Measurements from ENCODE around the gene RTBDN.
"Not testable (repeated sequence)": the region's sequence is repeated elsewhere in the genome, so short reads cannot be mapped to it uniquely, and the experiment has no call there.

The RTBDN gene

DNA sequence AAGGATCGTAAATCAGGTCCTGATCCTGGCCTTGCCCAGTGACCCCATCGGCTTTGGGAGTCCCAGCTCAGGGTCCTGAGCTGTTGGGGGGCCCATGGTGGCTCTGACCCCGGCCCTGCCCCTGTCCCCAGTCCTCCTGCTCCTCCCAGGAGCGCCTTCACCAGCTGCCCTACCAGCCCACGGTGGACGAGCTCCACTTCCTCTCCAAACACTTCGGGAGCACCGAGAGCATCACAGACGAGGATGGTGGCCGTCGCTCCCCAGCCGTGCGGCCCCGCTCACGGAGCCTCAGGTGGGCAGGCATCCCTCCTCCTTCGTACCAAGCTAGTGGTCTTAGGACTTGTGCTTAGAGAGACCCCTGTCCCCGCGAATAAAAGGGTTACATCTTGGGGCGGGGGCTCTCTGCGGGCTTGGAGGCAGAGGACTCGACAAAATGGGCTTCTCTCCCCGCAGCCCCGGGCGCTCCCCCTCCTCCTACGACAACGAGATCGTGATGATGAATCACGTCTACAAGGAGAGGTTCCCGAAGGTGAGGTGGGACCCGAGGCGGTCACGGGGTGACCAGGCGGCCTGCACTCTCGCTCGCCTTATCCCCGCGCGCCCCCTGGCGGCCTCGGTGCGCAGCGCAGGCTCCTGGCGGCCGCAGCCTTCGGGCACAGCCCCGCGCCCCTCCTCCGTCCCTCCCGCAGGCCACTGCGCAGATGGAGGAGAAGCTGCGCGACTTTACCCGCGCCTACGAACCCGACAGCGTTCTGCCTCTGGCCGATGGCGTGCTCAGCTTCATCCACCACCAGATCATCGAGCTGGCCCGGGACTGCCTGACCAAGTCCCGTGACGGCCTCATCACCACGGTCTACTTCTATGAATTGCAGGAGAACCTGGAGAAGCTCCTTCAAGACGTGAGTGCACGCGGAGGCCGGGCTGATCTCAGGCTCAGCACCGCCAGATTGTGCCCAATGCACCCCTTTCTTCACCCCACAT is 13.1 kb upstream of the RTBDN start:
- peak overlapping the region; percentile 13 to 32 for H3K4me3 ChIP-seq (replicated peaks in 1 of 2; ENCODE audit: low read depth in 2 of 2, low read length in 2 of 2)
- DNase-seq (ENCODE audit: low read depth in 2 of 2): peak; percentile 80 to 82
- TF ChIP-seq, protein P1, sequence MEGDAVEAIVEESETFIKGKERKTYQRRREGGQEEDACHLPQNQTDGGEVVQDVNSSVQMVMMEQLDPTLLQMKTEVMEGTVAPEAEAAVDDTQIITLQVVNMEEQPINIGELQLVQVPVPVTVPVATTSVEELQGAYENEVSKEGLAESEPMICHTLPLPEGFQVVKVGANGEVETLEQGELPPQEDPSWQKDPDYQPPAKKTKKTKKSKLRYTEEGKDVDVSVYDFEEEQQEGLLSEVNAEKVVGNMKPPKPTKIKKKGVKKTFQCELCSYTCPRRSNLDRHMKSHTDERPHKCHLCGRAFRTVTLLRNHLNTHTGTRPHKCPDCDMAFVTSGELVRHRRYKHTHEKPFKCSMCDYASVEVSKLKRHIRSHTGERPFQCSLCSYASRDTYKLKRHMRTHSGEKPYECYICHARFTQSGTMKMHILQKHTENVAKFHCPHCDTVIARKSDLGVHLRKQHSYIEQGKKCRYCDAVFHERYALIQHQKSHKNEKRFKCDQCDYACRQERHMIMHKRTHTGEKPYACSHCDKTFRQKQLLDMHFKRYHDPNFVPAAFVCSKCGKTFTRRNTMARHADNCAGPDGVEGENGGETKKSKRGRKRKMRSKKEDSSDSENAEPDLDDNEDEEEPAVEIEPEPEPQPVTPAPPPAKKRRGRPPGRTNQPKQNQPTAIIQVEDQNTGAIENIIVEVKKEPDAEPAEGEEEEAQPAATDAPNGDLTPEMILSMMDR (IDR thresholded peaks at IDR 0.05; ENCODE audit: low read depth, low read length): peak; percentile 68

DNA sequence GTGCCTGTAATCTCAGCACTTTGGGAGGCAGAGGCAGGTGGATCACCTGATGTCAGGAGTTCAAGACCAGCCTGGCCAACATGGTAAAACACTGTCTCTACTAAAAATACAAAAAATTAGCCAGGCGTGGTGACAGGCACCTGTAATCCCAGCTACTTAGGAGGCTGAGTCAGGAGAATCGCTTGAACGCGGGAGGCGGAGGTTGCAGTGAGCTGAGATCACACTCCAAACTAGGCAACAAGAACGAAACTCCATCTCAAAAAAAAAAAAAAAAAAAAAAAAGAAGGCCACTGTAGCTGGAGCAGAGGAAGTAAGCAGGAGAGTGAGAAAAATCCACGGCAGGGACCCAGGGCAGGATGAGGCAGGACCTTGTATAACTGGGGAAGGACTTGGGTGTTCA is 12.2 kb upstream of the RTBDN start:
- H3K4me3 ChIP-seq (replicated peaks in 1 of 2; ENCODE audit: low read depth in 2 of 2, low read length in 2 of 2); DNase-seq (ENCODE audit: low read depth in 2 of 2): not testable (repeated sequence)

DNA sequence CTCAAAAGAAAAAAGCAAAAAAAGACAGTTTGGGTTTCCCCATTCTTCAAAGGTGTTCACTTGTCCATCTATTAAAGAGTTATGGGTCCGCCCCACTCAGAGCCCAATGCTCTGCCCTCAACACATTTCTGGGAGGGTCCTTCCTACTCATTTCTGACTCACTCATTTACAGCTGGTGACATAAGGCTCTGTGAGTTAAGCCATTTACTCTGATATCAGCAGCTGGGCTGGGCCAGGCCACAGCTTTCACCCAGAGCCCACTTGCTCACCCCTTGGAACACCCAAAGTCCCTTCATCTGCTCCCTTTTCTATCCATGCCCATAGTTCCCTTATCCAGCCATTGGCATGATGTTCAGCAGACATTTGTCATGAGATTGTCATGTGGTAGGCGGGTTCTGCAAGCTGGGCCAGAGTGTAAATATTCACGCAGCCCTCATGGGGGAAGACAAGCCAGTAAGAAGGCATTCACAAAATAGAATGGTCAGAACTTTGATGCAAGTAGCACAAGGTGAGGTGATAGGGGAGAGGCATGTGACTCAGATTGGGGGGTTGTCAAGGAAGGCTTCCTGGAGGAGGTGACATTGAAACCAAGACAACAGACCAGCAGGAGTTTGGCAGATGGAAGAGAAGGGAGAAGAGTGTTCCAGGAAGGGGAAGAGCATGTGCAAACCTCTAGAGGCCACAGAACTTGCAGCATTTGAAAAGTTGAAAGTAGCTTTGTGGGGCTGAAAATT is 9.8 kb upstream of the RTBDN start:
- H3K4me3 ChIP-seq (replicated peaks in 1 of 2; ENCODE audit: low read depth in 2 of 2, low read length in 2 of 2): no peak overlapping the region
- TF ChIP-seq, protein P1 (IDR thresholded peaks at IDR 0.05; ENCODE audit: low read depth, low read length): no peak
- no peak for DNase-seq (ENCODE audit: low read depth in 2 of 2)

DNA sequence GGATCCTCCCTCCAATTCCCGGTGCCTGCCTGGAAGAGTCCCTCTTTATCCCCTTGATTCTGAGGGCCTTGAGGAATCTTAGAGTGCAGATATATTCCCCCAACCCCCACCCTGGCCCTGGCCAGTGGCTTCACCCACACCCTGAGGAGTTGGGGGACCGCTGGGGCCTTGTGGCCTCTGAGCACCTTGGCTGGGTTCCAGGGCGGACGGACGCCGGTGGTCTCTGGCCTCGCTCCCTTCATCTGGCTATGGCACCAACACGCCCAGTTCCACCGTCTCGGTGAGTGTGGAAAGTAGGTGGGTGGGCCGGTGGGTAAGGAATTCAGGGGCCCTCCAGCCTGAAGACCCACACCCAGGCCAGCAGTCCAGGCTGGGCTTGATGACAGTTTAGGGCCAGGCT is 8.9 kb upstream of the RTBDN start:
- TF ChIP-seq, protein P1 (IDR thresholded peaks at IDR 0.05; ENCODE audit: low read depth, low read length): no peak
- DNase-seq (ENCODE audit: low read depth in 2 of 2): no peak
- H3K4me3 ChIP-seq (replicated peaks in 1 of 2; ENCODE audit: low read depth in 2 of 2, low read length in 2 of 2): no peak overlapping the region

DNA sequence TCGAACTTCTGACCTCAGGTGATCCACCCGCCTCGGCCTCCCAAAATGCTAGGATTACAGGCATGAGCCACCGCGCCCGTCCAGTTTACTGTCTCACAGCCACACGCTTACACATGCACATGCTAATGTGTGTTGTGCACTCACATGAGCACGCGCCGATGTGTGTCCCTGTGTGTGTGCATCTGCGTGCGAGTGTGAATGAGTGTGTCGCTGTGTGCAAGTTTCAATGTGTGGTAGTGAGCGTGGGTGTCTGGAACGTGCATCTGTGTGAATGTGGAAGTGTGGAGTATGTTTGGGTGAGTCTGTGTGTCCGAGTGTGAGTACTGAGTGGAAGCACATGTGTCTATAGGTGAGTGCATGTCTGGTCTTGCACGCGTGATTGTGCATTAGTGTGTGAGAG is 8.1 kb upstream of the RTBDN start:
- TF ChIP-seq, protein P1 (IDR thresholded peaks at IDR 0.05; ENCODE audit: low read depth, low read length): no peak
- no peak for DNase-seq (ENCODE audit: low read depth in 2 of 2)
- no peak overlapping the region for H3K4me3 ChIP-seq (replicated peaks in 1 of 2; ENCODE audit: low read depth in 2 of 2, low read length in 2 of 2)

DNA sequence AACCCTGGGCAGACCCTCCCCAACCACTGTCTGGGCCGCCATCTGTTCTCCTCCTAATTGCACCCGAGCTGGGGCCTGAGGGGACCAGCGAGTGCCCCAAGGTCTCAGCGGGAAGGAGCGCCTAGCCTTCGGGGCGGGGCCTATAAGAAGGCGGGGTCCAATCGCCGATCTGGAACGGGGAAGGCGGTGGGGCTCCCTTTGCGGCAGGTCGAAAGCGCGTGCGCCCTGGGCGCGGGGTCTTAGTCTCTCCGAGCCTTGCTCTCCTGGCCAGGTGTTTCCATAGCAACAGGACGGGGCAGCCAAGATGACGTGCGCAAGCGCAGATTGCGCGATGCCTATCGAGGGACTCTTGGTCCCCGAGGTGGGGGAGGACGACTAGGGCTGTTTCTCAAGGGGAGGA is 6.7 kb upstream of the RTBDN start:
- DNase-seq (ENCODE audit: low read depth in 2 of 2): peak; percentile 29 to 52
- TF ChIP-seq, protein P1 (IDR thresholded peaks at IDR 0.05; ENCODE audit: low read depth, low read length): no peak
- H3K4me3 ChIP-seq (replicated peaks in 1 of 2; ENCODE audit: low read depth in 2 of 2, low read length in 2 of 2): peak overlapping the region; percentile 38 to 41
